Effector memory CD4-positive, alpha-beta T cell (primary cell): ENCODE data around the gene SUGT1.

Experiments used
- DNase-seq, 3 donors: peaks; one replicate each; pipeline ENCODE4 v3.0.0-alpha.2; 2020
- H3K27ac ChIP-seq: 2 replicates; pipeline ENCODE4 v1.7.0; 2013; ENCODE audit warnings: mild to moderate bottlenecking, low read length, moderate library complexity; ENCODE audit not compliant: insufficient read depth, poor library complexity, severe bottlenecking
- H3K27me3 ChIP-seq: replicated peaks from 2 replicates; pipeline ENCODE4 v1.7.0; 2013; ENCODE audit warnings: mild to moderate bottlenecking, low read length; ENCODE audit not compliant: insufficient read depth, control insufficient read depth, poor library complexity, severe bottlenecking
- H3K36me3 ChIP-seq: 2 replicates; pipeline ENCODE4 v1.7.0; 2013; ENCODE audit warnings: mild to moderate bottlenecking, low read length, moderate library complexity; ENCODE audit not compliant: control insufficient read depth, insufficient read depth
- H3K4me1 ChIP-seq: 2 replicates; pipeline ENCODE4 v1.7.0; 2013; ENCODE audit warnings: low read length, mild to moderate bottlenecking; ENCODE audit not compliant: control insufficient read depth, insufficient read depth, poor library complexity, severe bottlenecking
- H3K4me3 ChIP-seq: 2 replicates; pipeline ENCODE4 v1.7.0; 2013; ENCODE audit warnings: low read length, low read depth, mild to moderate bottlenecking; ENCODE audit not compliant: insufficient read depth, poor library complexity, severe bottlenecking
- H3K9me3 ChIP-seq: 2 replicates; pipeline ENCODE4 v1.7.0; 2013; ENCODE audit warnings: mild to moderate bottlenecking, low read length, moderate library complexity; ENCODE audit not compliant: control insufficient read depth

Gene SUGT1

GRCh38 chr13:52723181-52723580 is 70.5 kb downstream of the SUGT1 start:
- no peaks in the 10 kb centered on the region for H3K4me1 ChIP-seq
- no peaks in the 10 kb centered on the region for H3K27me3 ChIP-seq
- H3K4me3 ChIP-seq, result no peak overlapping the region
- no peaks in the 10 kb centered on the region for H3K36me3 ChIP-seq
- no peak for DNase-seq
- H3K27ac ChIP-seq, result no peak overlapping the region
- no peaks in the 10 kb centered on the region for H3K9me3 ChIP-seq

GRCh38 chr13:52725302-52725701 is 72.7 kb downstream of the SUGT1 start:
- H3K4me3 ChIP-seq, result no peak overlapping the region
- H3K36me3 ChIP-seq, result no peaks in the 10 kb centered on the region
- no peak for DNase-seq
- no peak overlapping the region for H3K27ac ChIP-seq
- H3K27me3 ChIP-seq, result no peaks in the 10 kb centered on the region
- H3K9me3 ChIP-seq, result no peaks in the 10 kb centered on the region
- H3K4me1 ChIP-seq, result no peaks in the 10 kb centered on the region

- Histone ChIP-seq H3K4me3 (no peak overlapping the region), H3K4me1 (no peaks in the 10 kb centered on the region), H3K27ac (no peak overlapping the region), H3K36me3 (no peaks in the 10 kb centered on the region), H3K9me3 (no peaks in the 10 kb centered on the region), H3K27me3 (no peaks in the 10 kb centered on the region)
- no peak for DNase-seq
Measured at GRCh38 chr13:52726258-52726657, 73.6 kb downstream of the SUGT1 start.

GRCh38 chr13:52734075-52734623 is 81.5 kb downstream of the SUGT1 start:
- Histone ChIP-seq H3K4me3 (no peak overlapping the region), H3K9me3 (no peaks in the 10 kb centered on the region), H3K36me3 (no peaks in the 10 kb centered on the region), H3K27ac (no peak overlapping the region), H3K27me3 (peaks cover 6% of the 10 kb centered on the region), H3K4me1 (peaks cover 2% of the 10 kb centered on the region)
- no peak for DNase-seq

- peaks cover 20% of the 10 kb centered on the region for H3K27me3 ChIP-seq
Measured at GRCh38 chr13:52736891-52737290, 84.3 kb downstream of the SUGT1 start.

GRCh38 chr13:52737451-52737850 is 84.8 kb downstream of the SUGT1 start:
- Histone ChIP-seq H3K27me3 (peaks cover 20% of the 10 kb centered on the region), H3K4me1 (peaks cover 4% of the 10 kb centered on the region), H3K27ac (no peak overlapping the region), H3K36me3 (no peaks in the 10 kb centered on the region), H3K4me3 (no peak overlapping the region), H3K9me3 (no peaks in the 10 kb centered on the region)
- DNase-seq, result no peak

More at GRCh38 chr13:52736891-52737290, 84.3 kb downstream of the SUGT1 start:
- Histone ChIP-seq H3K36me3 (no peaks in the 10 kb centered on the region), H3K9me3 (no peaks in the 10 kb centered on the region), H3K4me1 (peaks cover 4% of the 10 kb centered on the region), H3K27ac (no peak overlapping the region), H3K4me3 (no peak overlapping the region)
- DNase-seq, result no peak

- H3K9me3 ChIP-seq, result no peaks in the 10 kb centered on the region
- H3K36me3 ChIP-seq, result no peaks in the 10 kb centered on the region
- peaks cover 4% of the 10 kb centered on the region for H3K4me1 ChIP-seq
- H3K27ac ChIP-seq, result no peak overlapping the region
- H3K4me3 ChIP-seq, result no peak overlapping the region
- no peak for DNase-seq
- peaks cover 20% of the 10 kb centered on the region for H3K27me3 ChIP-seq
Measured at GRCh38 chr13:52737965-52738364, 85.3 kb downstream of the SUGT1 start.

GRCh38 chr13:52738719-52739467 is 86.3 kb downstream of the SUGT1 start:
- Histone ChIP-seq H3K27me3 (peaks cover 20% of the 10 kb centered on the region), H3K9me3 (no peaks in the 10 kb centered on the region), H3K4me1 (peaks cover 4% of the 10 kb centered on the region), H3K4me3 (no peak overlapping the region), H3K36me3 (no peaks in the 10 kb centered on the region), H3K27ac (no peak overlapping the region)
- no peak for DNase-seq

GRCh38 chr13:52739468-52740071 is 86.9 kb downstream of the SUGT1 start, which contains the start of gene CNMD:
Gene CNMD (minus strand): TSS chr13:52739820. CDS start chr13:52739701, 119 bp downstream.
- Histone ChIP-seq H3K36me3 (no peaks in the 10 kb centered on the region), H3K4me1 (peaks cover 4% of the 10 kb centered on the region), H3K4me3 (no peak within 1 kb of the TSS)

GRCh38 chr13:52743569-52743968 is 90.9 kb downstream of the SUGT1 start:
- peaks cover 4% of the 10 kb centered on the region for H3K4me1 ChIP-seq
- DNase-seq, result no peak
- H3K36me3 ChIP-seq, result no peaks in the 10 kb centered on the region
- peaks cover 19% of the 10 kb centered on the region for H3K27me3 ChIP-seq
- no peaks in the 10 kb centered on the region for H3K9me3 ChIP-seq
- H3K27ac ChIP-seq, result no peak overlapping the region
- no peak overlapping the region for H3K4me3 ChIP-seq

More at GRCh38 chr13:52739468-52740071, 86.9 kb downstream of the SUGT1 start, which contains the start of gene CNMD:
- Histone ChIP-seq H3K9me3 (no peaks in the 10 kb centered on the region), H3K27ac (no peak within 1 kb of the TSS), H3K27me3 (peaks cover 20% of the 10 kb centered on the region)
- DNase-seq, result no peak
